GM10248 (cell line): ENCODE data around the gene SLC6A9.

Source experiments
- CTCF ChIA-PET: fragments of 300-600 bp; sonication (Branson Sonifier 250); formaldehyde crosslinking; extraction: SDS; loops from one replicate; lab custom pipeline; 2021; ENCODE audit warnings: antibody characterized with exemption; lab: Yijun Ruan, JAX
- POLR2A ChIA-PET: fragments of 350-650 bp; sonication (Branson Sonifier 250); formaldehyde crosslinking; extraction: SDS; loops from one replicate; lab custom pipeline; 2020; ENCODE audit warnings: antibody characterized with exemption; lab: Yijun Ruan, JAX
- DNase-seq: peaks from one replicate; pipeline ENCODE4 v3.0.0; 2012; ENCODE audit errors: extremely low spot score
- CTCF ChIP-seq: IDR thresholded peaks from 2 replicates; pipeline ENCODE4 v1.5.1; 2012; ENCODE audit warnings: mild to moderate bottlenecking, low read depth; ENCODE audit errors: extremely low read depth, missing control alignments, control extremely low read depth

The SLC6A9 gene

DNA sequence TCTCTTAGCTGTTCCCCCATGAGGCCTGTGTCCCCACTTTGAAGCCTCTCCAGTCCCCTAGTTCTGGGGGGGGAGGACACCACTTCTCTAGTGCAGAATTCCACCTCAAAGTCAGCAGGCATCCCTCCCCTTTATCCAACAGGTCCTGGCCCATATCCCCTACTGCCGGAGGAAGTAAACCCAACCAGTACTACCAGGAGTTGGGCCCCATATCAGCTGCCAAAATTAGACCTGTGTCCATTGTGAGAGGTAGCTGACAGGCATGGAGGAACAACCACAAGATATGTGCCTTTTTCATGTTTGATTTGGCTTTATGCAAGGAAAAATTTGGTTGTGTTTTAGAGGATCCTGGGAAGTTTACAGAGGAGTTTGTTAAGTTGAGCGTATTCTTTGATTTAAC is 22.1 kb upstream of the SLC6A9 start:
- no peak for DNase-seq
- POLR2A ChIA-PET = no interaction called here
- CTCF ChIA-PET = interaction anchor here (1.2 kb wide), 2 partner anchors 48 to 119 kb away, joined by 3 read pairs; no protein-coding TSS in a partner anchor
- no peak for TF ChIP-seq CTCF

DNA sequence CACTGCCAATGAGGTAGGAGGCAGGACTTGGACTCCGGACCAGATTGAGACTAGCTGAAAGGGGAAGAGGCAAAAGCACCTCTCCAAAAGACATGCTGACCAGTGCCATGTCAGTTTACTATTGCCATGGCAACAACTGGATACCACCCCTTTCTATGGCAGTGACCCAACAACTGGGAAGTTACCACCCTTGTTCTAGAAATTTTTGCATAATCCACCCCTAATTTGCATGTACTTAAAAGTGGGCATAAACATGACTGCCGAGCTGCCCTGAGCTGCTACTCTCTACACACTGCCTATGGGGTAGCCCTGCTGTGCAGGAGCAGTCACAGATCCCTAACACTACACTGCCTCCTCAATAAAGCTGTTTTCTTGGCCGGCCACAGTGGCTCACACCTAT is 19.0 kb upstream of the SLC6A9 start:
- CTCF ChIA-PET = interaction anchor here (2.2 to 12.3 kb wide), 3 partner anchors 16 to 603 kb away, joined by 4 to 183 read pairs (median 94); partner anchors contain the start of gene SLC6A9
- DNase-seq = no peak
- POLR2A ChIA-PET = no interaction called here
- TF ChIP-seq CTCF = no peak

- no peak for TF ChIP-seq CTCF
- CTCF ChIA-PET = interaction anchor here (1.5 to 12.3 kb wide), 8 partner anchors 16 to 823 kb away, joined by 3 to 183 read pairs (median 6); partner anchors contain the start of gene SLC6A9
- DNase-seq = no peak
- POLR2A ChIA-PET = no interaction called here
These were observed 18.6 kb upstream of the SLC6A9 start for GRCh38 chr1:44049839-44050238.

DNA sequence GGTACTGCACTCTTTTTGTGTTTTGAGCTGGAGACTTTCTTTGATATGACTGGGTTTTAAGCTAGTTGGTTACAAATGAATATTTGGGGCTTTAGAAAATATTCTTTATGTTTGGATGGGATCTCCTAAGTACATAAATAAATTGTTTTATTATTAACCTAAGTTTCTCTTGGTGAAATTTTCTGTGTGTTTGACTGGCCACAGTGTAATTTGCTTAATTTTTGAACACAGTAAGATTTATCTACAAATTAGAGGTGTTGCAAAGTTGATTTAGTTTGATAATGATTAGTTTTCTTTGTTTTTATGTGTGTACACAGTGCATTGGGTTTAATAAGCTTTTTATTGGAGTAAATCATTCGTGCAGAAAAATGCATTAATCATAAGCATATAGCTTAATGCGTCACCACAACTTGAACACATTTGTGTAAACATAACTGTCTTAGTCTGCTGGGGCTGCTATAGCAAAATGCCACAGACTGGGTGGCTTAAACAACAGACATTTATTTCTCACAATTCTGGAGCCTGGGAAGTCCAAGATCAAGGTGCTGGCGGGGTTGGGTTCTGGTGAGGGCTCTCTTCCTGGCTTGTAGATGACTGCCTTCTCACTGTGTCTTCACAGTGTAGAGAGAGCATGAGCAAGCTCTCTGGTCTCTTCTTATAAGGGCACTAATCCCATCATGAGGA is 17.4 kb upstream of the SLC6A9 start:
- POLR2A ChIA-PET = no interaction called here
- no peak for TF ChIP-seq CTCF
- no peak for DNase-seq
- CTCF ChIA-PET = interaction anchor here (0.8 to 12.3 kb wide), 34 partner anchors 8 to 822 kb away, joined by 3 to 183 read pairs (median 4); partner anchors contain the start of genes ATP6V0B, PTPRF and SLC6A9

GRCh38 chr1:44047131-44047530 is 15.9 kb upstream of the SLC6A9 start:
- CTCF ChIA-PET = interaction anchor here (0.6 to 12.3 kb wide), 33 partner anchors 8 to 605 kb away, joined by 3 to 183 read pairs (median 4); partner anchors contain the start of genes PTPRF and SLC6A9
- no peak for DNase-seq
- POLR2A ChIA-PET = no interaction called here
- TF ChIP-seq CTCF = no peak

- POLR2A ChIA-PET = no interaction called here
- no peak for TF ChIP-seq CTCF
- no peak for DNase-seq
These were observed 13.8 kb upstream of the SLC6A9 start for GRCh38 chr1:44045064-44045463.

More at GRCh38 chr1:44045064-44045463, 13.8 kb upstream of the SLC6A9 start:
- CTCF ChIA-PET = interaction anchor here (8.0 to 12.3 kb wide), 2 partner anchors 11 to 41 kb away, joined by 94 to 183 read pairs; partner anchors contain the start of gene SLC6A9
